H9 (cell line): ENCODE measurements around the gene ANKRD17. TPM values are rescaled to one million over a fixed set of nuclear protein-coding genes. Genes with fewer than 3 reads are reported as not detected.

Experiments
- DNase-seq: peaks from one replicate; pipeline ENCODE4 v3.0.0-alpha.2; 2017
- H2AFZ ChIP-seq: one replicate; pipeline ENCODE4 v1.6.1; 2013; ENCODE audit warnings: mild to moderate bottlenecking, low read length, control low read depth, moderate library complexity
- H2AK5ac ChIP-seq: 2 replicates; pipeline ENCODE4 v1.6.1; 2013; ENCODE audit warnings: low read length, control low read depth, mixed read lengths; ENCODE audit not compliant: insufficient read length
- H2BK120ac ChIP-seq: one replicate; pipeline ENCODE4 v1.6.1; 2013; ENCODE audit warnings: low read depth, mild to moderate bottlenecking, low read length, control low read depth, inconsistent platforms; ENCODE audit not compliant: poor library complexity, severe bottlenecking
- H2BK12ac ChIP-seq: 2 replicates; pipeline ENCODE4 v1.6.1; 2013; ENCODE audit warnings: low read length, control low read depth, mixed read lengths, low read depth; ENCODE audit not compliant: insufficient read length
- H2BK15ac ChIP-seq: 2 replicates; pipeline ENCODE4 v1.6.1; 2013; ENCODE audit warnings: low read depth, low read length, control low read depth
- H2BK20ac ChIP-seq: one replicate; pipeline ENCODE4 v1.6.1; 2013; ENCODE audit warnings: low read depth, mild to moderate bottlenecking, low read length, control low read depth, inconsistent platforms; ENCODE audit not compliant: poor library complexity, severe bottlenecking
- H2BK5ac ChIP-seq: 2 replicates; pipeline ENCODE4 v1.6.1; 2013; ENCODE audit warnings: low read length, control low read depth, mixed read lengths; ENCODE audit not compliant: insufficient read length
- H3K14ac ChIP-seq: 2 replicates; pipeline ENCODE4 v1.6.1; 2013; ENCODE audit warnings: low read length, control low read depth; ENCODE audit not compliant: insufficient read depth
- H3K18ac ChIP-seq: 2 replicates; pipeline ENCODE4 v1.6.1; 2013; ENCODE audit warnings: low read depth, mild to moderate bottlenecking, mixed read lengths, low read length, control low read depth; ENCODE audit not compliant: insufficient read length
- H3K23ac ChIP-seq: 2 replicates; pipeline ENCODE4 v1.6.1; 2013; ENCODE audit warnings: low read length, control low read depth, mixed read lengths, low read depth; ENCODE audit not compliant: insufficient read length
- H3K23me2 ChIP-seq: 2 replicates; pipeline ENCODE4 v1.6.1; 2013; ENCODE audit warnings: low read depth, mild to moderate bottlenecking, mixed read lengths, low read length, control low read depth; ENCODE audit not compliant: insufficient read length, poor library complexity, severe bottlenecking
- H3K27ac ChIP-seq: 2 replicates; pipeline ENCODE4 v1.5.1; 2013; ENCODE audit warnings: low read length, control low read depth, mixed read lengths, low read depth; ENCODE audit not compliant: insufficient read length
- H3K27me3 ChIP-seq: 2 replicates; pipeline ENCODE4 v1.6.1; 2013; ENCODE audit warnings: low read length, control low read depth, inconsistent platforms; ENCODE audit not compliant: insufficient read depth
- H3K4ac ChIP-seq: 2 replicates; pipeline ENCODE4 v1.6.1; 2013; ENCODE audit warnings: low read depth, mild to moderate bottlenecking, control low read depth, inconsistent platforms, low read length, moderate library complexity
- H3K4me1 ChIP-seq: 2 replicates; pipeline ENCODE4 v1.6.1; 2013; ENCODE audit warnings: low read length, control low read depth, inconsistent platforms; ENCODE audit not compliant: insufficient read depth
- H3K4me2 ChIP-seq: 2 replicates; pipeline ENCODE4 v1.6.1; 2013; ENCODE audit warnings: low read length, control low read depth, mixed read lengths; ENCODE audit not compliant: insufficient read length, insufficient read depth
- H3K56ac ChIP-seq: 2 replicates; pipeline ENCODE4 v1.6.1; 2013; ENCODE audit warnings: low read depth, mild to moderate bottlenecking, mixed read lengths, low read length, control low read depth; ENCODE audit not compliant: insufficient read length
- H3K79me1 ChIP-seq: 2 replicates; pipeline ENCODE4 v1.6.1; 2013; ENCODE audit warnings: low read depth, mild to moderate bottlenecking, moderate library complexity, low read length, control low read depth, inconsistent platforms; ENCODE audit not compliant: insufficient read depth, poor library complexity, severe bottlenecking
- H3K79me2 ChIP-seq: 2 replicates; pipeline ENCODE4 v1.6.1; 2013; ENCODE audit warnings: low read length, control low read depth, inconsistent platforms; ENCODE audit not compliant: insufficient read depth
- H3K9ac ChIP-seq: 2 replicates; pipeline ENCODE4 v1.6.1; 2013; ENCODE audit warnings: low read length, control low read depth, mixed read lengths; ENCODE audit not compliant: insufficient read length; ENCODE audit errors: extremely low read depth
- H3K9me3 ChIP-seq: one replicate; pipeline ENCODE4 v1.6.1; 2013; ENCODE audit warnings: low read depth, low read length, inconsistent platforms; ENCODE audit not compliant: control insufficient read depth
- H3T11ph ChIP-seq: one replicate; pipeline ENCODE4 v1.6.1; 2013; ENCODE audit warnings: mild to moderate bottlenecking, low read length, control low read depth, inconsistent platforms
- H4K20me1 ChIP-seq: one replicate; pipeline ENCODE4 v1.6.1; 2013; ENCODE audit not compliant: control insufficient read depth, insufficient read length, insufficient read depth
- H4K5ac ChIP-seq: 2 replicates; pipeline ENCODE4 v1.6.1; 2013; ENCODE audit warnings: low read depth, mild to moderate bottlenecking, mixed read lengths, low read length, control low read depth; ENCODE audit not compliant: insufficient read length
- H4K8ac ChIP-seq: replicated peaks from 2 replicates; pipeline ENCODE4 v1.6.1; 2013; ENCODE audit warnings: low read length, control low read depth, mixed read lengths, low read depth; ENCODE audit not compliant: insufficient read length
- H4K91ac ChIP-seq: 2 replicates; pipeline ENCODE4 v1.6.1; 2013; ENCODE audit warnings: low read depth, mild to moderate bottlenecking, moderate library complexity, mixed read lengths, low read length, control low read depth; ENCODE audit not compliant: insufficient read length
- H3K27ac Mint-ChIP-seq, 3 experiments: 2 replicates in 2 of 3; 3 replicates in 1 of 3; pipeline ENCODE4 v1.8.0; 2020 to 2021; ENCODE audit warnings: mixed read lengths in 3 of 3, mild to moderate bottlenecking in 1 of 3, moderate library complexity in 1 of 3
- H3K27me3 Mint-ChIP-seq: 2 replicates; pipeline ENCODE4 v1.8.0; 2021; ENCODE audit warnings: low read depth, mild to moderate bottlenecking, moderate library complexity, mixed read lengths
- H3K36me3 Mint-ChIP-seq, 3 experiments: 2 replicates in 2 of 3; 3 replicates in 1 of 3; pipeline ENCODE4 v1.8.0; 2020 to 2021; ENCODE audit warnings: low read depth in 3 of 3, mixed read lengths in 3 of 3; ENCODE audit not compliant: insufficient read depth in 1 of 3
- H3K4me1 Mint-ChIP-seq, 2 experiments: 2 replicates each; pipeline ENCODE4 v1.8.0; 2020; ENCODE audit warnings: mixed read lengths in 2 of 2
- H3K4me3 Mint-ChIP-seq, 2 experiments: 2 replicates in 1 of 2; 3 replicates in 1 of 2; pipeline ENCODE4 v1.8.0; 2020 to 2021; ENCODE audit warnings: mild to moderate bottlenecking in 2 of 2, mixed read lengths in 2 of 2, moderate library complexity in 1 of 2
- H3K9me3 Mint-ChIP-seq, 2 experiments: 2 replicates in 1 of 2; 3 replicates in 1 of 2; pipeline ENCODE4 v1.8.0; 2020; ENCODE audit warnings: mild to moderate bottlenecking in 2 of 2, mixed read lengths in 2 of 2, moderate library complexity in 1 of 2
- CTCF ChIP-seq: fragments of 200-600 bp; sonication (generic); conservative IDR thresholded peaks from 3 replicates; pipeline ENCODE4 v1.8.0; 2021; ENCODE audit warnings: antibody characterized with exemption, mild to moderate bottlenecking
- WGBS: extraction: QIAGEN DNeasy Blood & Tissue Kit; methylation state at CpG from one replicate; pipeline ENCODE4 v1.1.7; 2013; ENCODE audit warnings: missing lambda C conversion rate, low lambda C conversion rate, mixed read lengths; ENCODE audit not compliant: insufficient read length; ENCODE audit errors: extremely low coverage; 5-methylcytosine and 5-hydroxymethylcytosine counted together
- total RNA-seq: library from RNA; stranded (reverse); gene quantifications from 2 replicates; pipeline ENCODE4 v1.2.1, GENCODE V29; 2021

Gene ANKRD17
- total RNA-seq, 1 experiment from 2014 or later: 82.4 TPM

- H3K27ac ChIP-seq: no peak overlapping the region
- H3K27me3 Mint-ChIP-seq: no peaks in the 10 kb centered on the region
- H4K5ac ChIP-seq: no peak overlapping the region
- H3K27me3 ChIP-seq: no peaks in the 10 kb centered on the region
- H2BK5ac ChIP-seq: no peak overlapping the region
- no peak overlapping the region for H2BK12ac ChIP-seq
- H4K20me1 ChIP-seq: no peaks in the 10 kb centered on the region
- peaks cover 4% of the 10 kb centered on the region in 2 experiments; a peak in 3 of 4 replicates for H3K4me1 Mint-ChIP-seq
- H3K4me3 Mint-ChIP-seq: no peak overlapping the region
- DNase-seq: no peak
- peaks cover 0 to 5% of the 10 kb centered on the region in 2 experiments; a peak in 3 of 5 replicates for H3K9me3 Mint-ChIP-seq
- no peak overlapping the region for H3K56ac ChIP-seq
- H3K36me3 Mint-ChIP-seq: peaks cover 0 to 12% (median 0%) of the 10 kb centered on the region in 3 experiments; a peak in 1 of 7 replicates
- no peaks in the 10 kb centered on the region for H3K79me1 ChIP-seq
- no peak overlapping the region for H3K4me2 ChIP-seq
- no peaks in the 10 kb centered on the region for H3K79me2 ChIP-seq
- no peaks in the 10 kb centered on the region for H3K9me3 ChIP-seq
- no peaks in the 10 kb centered on the region for H3K23me2 ChIP-seq
- H3K27ac Mint-ChIP-seq: no peak overlapping the region
- WGBS: no CpG with 5 or more reads among the region's 4 CpGs
- H3K23ac ChIP-seq: no peak overlapping the region
- no peak overlapping the region for H2BK20ac ChIP-seq
- H3K9ac ChIP-seq: no peak overlapping the region
- no peak overlapping the region for H4K8ac ChIP-seq
- H2BK15ac ChIP-seq: no peak overlapping the region
- no peak overlapping the region for H3K4ac ChIP-seq
- H3K18ac ChIP-seq: no peak overlapping the region
- TF ChIP-seq CTCF: no peak
- no peak overlapping the region for H3K14ac ChIP-seq
- H2AK5ac ChIP-seq: no peak overlapping the region
- no peak overlapping the region for H2BK120ac ChIP-seq
- no peak overlapping the region for H4K91ac ChIP-seq
- no peaks in the 10 kb centered on the region for H3K4me1 ChIP-seq
- H3T11ph ChIP-seq: no peak overlapping the region
- no peak overlapping the region for H2AFZ ChIP-seq
Observed at GRCh38 chr4:73303711-73304110, 45.1 kb upstream of the ANKRD17 start.
